HG03571 (cell line): ENCODE measurements around the gene SPATS2.

Experiments used
- ATAC-seq: cut with Tn5 transposase; IDR thresholded peaks from one replicate; pipeline ENCODE4 v1.9.1; 2021; ENCODE audit not compliant: unreplicated experiment

The SPATS2 gene

GRCh38 chr12:49335955-49336644 lies 31.2 kb upstream of the SPATS2 start:
- ATAC-seq: no peak

GRCh38 chr12:49336645-49337584 lies 30.3 kb upstream of the SPATS2 start, which contains the start of gene C1QL4:
Gene C1QL4 (minus strand): TSS chr12:49337188. CDS start chr12:49336477, 711 bp downstream.
- ATAC-seq: no peak

- ATAC-seq: no peak
Measured at GRCh38 chr12:49338830-49339463, 28.3 kb upstream of the SPATS2 start.

- no peak for ATAC-seq
Measured at GRCh38 chr12:49339464-49339861, 27.8 kb upstream of the SPATS2 start.

GRCh38 chr12:49340095-49340870 lies 27.0 kb upstream of the SPATS2 start:
- no peak for ATAC-seq

- no peak for ATAC-seq
Measured at GRCh38 chr12:49340971-49341776, 26.1 kb upstream of the SPATS2 start.

- no peak for ATAC-seq
Measured at GRCh38 chr12:49341777-49342065, 25.5 kb upstream of the SPATS2 start.

GRCh38 chr12:49342066-49342913 lies 25.0 kb upstream of the SPATS2 start:
- peak; percentile 51 for ATAC-seq

GRCh38 chr12:49342914-49343731 lies 24.1 kb upstream of the SPATS2 start:
- no peak for ATAC-seq

GRCh38 chr12:49344486-49345050 lies 22.7 kb upstream of the SPATS2 start:
- no peak for ATAC-seq

- ATAC-seq: no peak
Measured at GRCh38 chr12:49345051-49345824, 22.0 kb upstream of the SPATS2 start.

- ATAC-seq: no peak
Measured at GRCh38 chr12:49345825-49346658, 21.2 kb upstream of the SPATS2 start.

- no peak for ATAC-seq
Measured at GRCh38 chr12:49346659-49347310, 20.5 kb upstream of the SPATS2 start, which contains the start of gene DNAJC22. Gene DNAJC22 (plus strand): TSS chr12:49346888. CDS start chr12:49348873, 1,985 bp downstream.

GRCh38 chr12:49347311-49348193 lies 19.7 kb upstream of the SPATS2 start:
- ATAC-seq: peak; percentile 48

- no peak for ATAC-seq
Measured at GRCh38 chr12:49348781-49349180, 18.5 kb upstream of the SPATS2 start.
